CD14-positive monocyte (primary cell): Measurements from ENCODE around the gene SCUBE3. TPM values are rescaled to one million over a fixed set of nuclear protein-coding genes. Genes with fewer than 3 reads are reported as not detected.

Experiments used
- DNase-seq, 3 donors: peaks; one replicate each; pipeline ENCODE4 v3.0.0-alpha.2; 2011 to 2022
- H2AFZ ChIP-seq: 2 replicates; pipeline ENCODE4 v1.6.0; 2012; ENCODE audit warnings: mild to moderate bottlenecking, low read depth, low read length, inconsistent platforms; ENCODE audit not compliant: insufficient read depth, poor library complexity, severe bottlenecking
- H3K27ac ChIP-seq, 2 donors: 1 replicate in 1 of 2; 2 replicates in 1 of 2; pipeline ENCODE4 v1.5.1; 2012 to 2013; ENCODE audit warnings: low read length in 2 of 2, control low read depth in 1 of 2, inconsistent platforms in 1 of 2, low read depth in 1 of 2, mild to moderate bottlenecking in 1 of 2
- H3K27me3 ChIP-seq, 2 donors: one replicate each; pipeline versions ENCODE4 v1.6.0 to v1.6.1; 2011 to 2013; ENCODE audit warnings: low read length in 2 of 2; ENCODE audit not compliant: control insufficient read depth in 2 of 2, insufficient read depth in 2 of 2
- H3K36me3 ChIP-seq, 2 donors: replicated peaks in 1 of 2; 1 replicate in 1 of 2; 2 replicates in 1 of 2; pipeline versions ENCODE4 v1.5.1 to v1.6.1; 2012 to 2013; ENCODE audit warnings: low read length in 2 of 2, control low read depth in 1 of 2, inconsistent platforms in 1 of 2, mild to moderate bottlenecking in 1 of 2; ENCODE audit not compliant: insufficient read depth in 2 of 2, control insufficient read depth in 1 of 2
- H3K4me1 ChIP-seq, 2 donors: 1 replicate in 1 of 2; 2 replicates in 1 of 2; pipeline versions ENCODE4 v1.5.1 to v1.6.1; 2012 to 2013; ENCODE audit warnings: low read length in 2 of 2, control low read depth in 1 of 2, inconsistent platforms in 1 of 2, mild to moderate bottlenecking in 1 of 2, moderate library complexity in 1 of 2; ENCODE audit not compliant: insufficient read depth in 2 of 2, control insufficient read depth in 1 of 2
- H3K4me2 ChIP-seq: replicated peaks from 2 replicates; pipeline ENCODE3; 2012; ENCODE audit warnings: low read length, moderate library complexity, mild to moderate bottlenecking; ENCODE audit not compliant: poor library complexity, severe bottlenecking; ENCODE audit errors: extremely low read depth
- H3K4me3 ChIP-seq, 3 experiments: fragments of 200-600 bp in 1 of 3; sonication (generic) in 1 of 3; replicated peaks in 1 of 3; 1 replicate in 2 of 3; 2 replicates in 1 of 3; pipeline ENCODE4 v1.5.1; 2011 to 2013; ENCODE audit warnings: low read length in 3 of 3, mild to moderate bottlenecking in 3 of 3, control low read depth in 2 of 3, low read depth in 2 of 3, inconsistent platforms in 1 of 3, moderate library complexity in 1 of 3
- H3K79me2 ChIP-seq: 2 replicates; pipeline ENCODE4 v1.6.0; 2012; ENCODE audit warnings: mild to moderate bottlenecking, control low read depth, inconsistent platforms, low read length, moderate library complexity; ENCODE audit not compliant: insufficient read depth
- H3K9ac ChIP-seq: 2 replicates; pipeline ENCODE4 v1.6.0; 2017; ENCODE audit warnings: low read length, mild to moderate bottlenecking; ENCODE audit not compliant: insufficient read depth, poor library complexity, severe bottlenecking
- H3K9me3 ChIP-seq, 2 donors: replicated peaks in 1 of 2; 1 replicate in 1 of 2; 2 replicates in 1 of 2; pipeline versions ENCODE4 v1.5.1 to v1.6.1; 2012 to 2013; ENCODE audit warnings: low read length in 2 of 2, control low read depth in 1 of 2; ENCODE audit not compliant: control insufficient read depth in 1 of 2, insufficient read depth in 1 of 2
- H4K20me1 ChIP-seq: 2 replicates; pipeline ENCODE4 v1.6.0; 2012; ENCODE audit warnings: mild to moderate bottlenecking, low read length, control low read depth, moderate library complexity; ENCODE audit not compliant: insufficient read depth
- H3K27ac Mint-ChIP-seq, 7 donors: one replicate each; pipeline ENCODE4 v1.8.0; 2020; ENCODE audit warnings: mild to moderate bottlenecking in 7 of 7, mixed read lengths in 7 of 7, moderate library complexity in 6 of 7, inconsistent platforms in 2 of 7
- H3K27me3 Mint-ChIP-seq, 3 donors: one replicate each; pipeline ENCODE4 v1.8.0; 2021 to 2022; ENCODE audit warnings: low read depth in 3 of 3, mild to moderate bottlenecking in 3 of 3, mixed read lengths in 3 of 3, moderate library complexity in 3 of 3, inconsistent platforms in 1 of 3
- H3K36me3 Mint-ChIP-seq, 2 donors: one replicate each; pipeline ENCODE4 v1.8.0; 2020; ENCODE audit warnings: mixed read lengths in 2 of 2, inconsistent platforms in 1 of 2, mild to moderate bottlenecking in 1 of 2
- H3K4me1 Mint-ChIP-seq: one replicate; pipeline ENCODE4 v1.8.0; 2020; ENCODE audit warnings: mild to moderate bottlenecking, mixed read lengths
- H3K4me3 Mint-ChIP-seq, 2 donors: one replicate each; pipeline ENCODE4 v1.8.0; 2020; ENCODE audit warnings: mild to moderate bottlenecking in 2 of 2, mixed read lengths in 2 of 2, moderate library complexity in 1 of 2
- H3K9me3 Mint-ChIP-seq, 7 donors: one replicate each; pipeline ENCODE4 v1.8.0; 2020 to 2022; ENCODE audit warnings: mixed read lengths in 7 of 7, mild to moderate bottlenecking in 6 of 7, moderate library complexity in 6 of 7, inconsistent platforms in 2 of 7
- CTCF ChIP-seq: fragments of 200-600 bp; IDR thresholded peaks from one replicate; pipeline ENCODE4 v1.8.0; 2022; ENCODE audit warnings: antibody characterized with exemption, mild to moderate bottlenecking
- WGBS: methylation state at CpG from one replicate; pipeline ENCODE4 v1.1.5; 2013; ENCODE audit warnings: missing lambda C conversion rate; ENCODE audit not compliant: insufficient coverage; 5-methylcytosine and 5-hydroxymethylcytosine counted together
- intact Hi-C, 2 donors: fragments of 100-400 bp; cut with micrococcal nuclease; formaldehyde crosslinking; loops; one replicate each; pipeline versions ENCODE4 v1.15.0 to v1.15.1; 2023
- polyA plus RNA-seq, 3 donors: library from polyadenylated mRNA; depleted of rRNA in 1 of 3; unstranded in 2 of 3; stranded (reverse) in 1 of 3; fragments of 300-500 nt in 2 of 3; fragments of >200 nt in 1 of 3; fragmentation: Illumina TruSeq in 2 of 3; gene quantifications; 1 replicate in 2 of 3; 2 replicates in 1 of 3; pipeline ENCODE4 v1.2.3, GENCODE V29; 2012 to 2021

The SCUBE3 gene
- polyA plus RNA-seq, 3 donors: not detected

- Histone ChIP-seq H3K27ac (no peak overlapping the region), H4K20me1 (no peaks in the 10 kb centered on the region), H3K36me3 (no peaks in the 10 kb centered on the region), H3K9me3 (no peaks in the 10 kb centered on the region), H3K4me1 (no peaks in the 10 kb centered on the region), H3K9ac (no peak overlapping the region), H2AFZ (no peak overlapping the region), H3K4me3 (no peak overlapping the region), H3K79me2 (no peaks in the 10 kb centered on the region), H3K27me3 (no peaks in the 10 kb centered on the region), H3K4me2 (no peak overlapping the region)
- Mint-ChIP-seq H3K27ac (peak overlapping the region in 1 of 7 donors; percentile 26), H3K4me3 (no peak overlapping the region), H3K4me1 (peaks cover 3% of the 10 kb centered on the region), H3K9me3 (no peaks in the 10 kb centered on the region), H3K27me3 (peaks cover 0 to 3% (median 0%) of the 10 kb centered on the region in 3 donors), H3K36me3 (peaks cover 0 to 9% of the 10 kb centered on the region in 2 donors)
- no peak for TF ChIP-seq CTCF
- intact Hi-C loops: loop anchor here in 1 of 2 donors (10.0 kb wide), 1 partner anchor 260 kb away; no protein-coding TSS in a partner anchor
- WGBS: 100% methylated on average over 3 of the region's 7 CpGs
- no peak for DNase-seq
Observed at GRCh38 chr6:35244551-35244950, 30.8 kb downstream of the SCUBE3 start.

GRCh38 chr6:35247642-35248231 lies 34.0 kb downstream of the SCUBE3 start:
- Histone ChIP-seq H3K4me3 (no peak overlapping the region), H3K9me3 (no peaks in the 10 kb centered on the region), H4K20me1 (no peaks in the 10 kb centered on the region), H3K27ac (no peak overlapping the region), H3K4me2 (no peak overlapping the region), H3K4me1 (no peaks in the 10 kb centered on the region), H2AFZ (no peak overlapping the region), H3K9ac (no peak overlapping the region), H3K36me3 (no peaks in the 10 kb centered on the region), H3K79me2 (no peaks in the 10 kb centered on the region), H3K27me3 (no peaks in the 10 kb centered on the region)
- no peaks in the 10 kb centered on the region for H3K9me3 Mint-ChIP-seq
- H3K27ac Mint-ChIP-seq: no peak overlapping the region
- H3K4me1 Mint-ChIP-seq: peaks cover 1% of the 10 kb centered on the region
- intact Hi-C loops: loop anchor here in 1 of 2 donors (10.0 kb wide), 1 partner anchor 263 kb away; no protein-coding TSS in a partner anchor
- H3K4me3 Mint-ChIP-seq: no peak overlapping the region
- TF ChIP-seq CTCF: no peak
- H3K36me3 Mint-ChIP-seq: peaks cover 0 to 12% of the 10 kb centered on the region in 2 donors
- no peak for DNase-seq
- H3K27me3 Mint-ChIP-seq: peaks cover 0 to 2% (median 0%) of the 10 kb centered on the region in 3 donors
- WGBS: no CpG with 5 or more reads among the region's 2 CpGs
